Posterior cingulate gyrus (tissue), 11 donors: ENCODE data around the gene POLR2F.

ENCODE experiments used
- DNase-seq, 10 donors: peaks; one replicate each; pipeline versions ENCODE4 v3.0.0 to v3.0.0-alpha.2; 2020 to 2021; ENCODE audit warnings: mixed read lengths in 3 of 10
- intact Hi-C: fragments of 100-400 bp; cut with DNase I; formaldehyde crosslinking; loops from one replicate; pipeline ENCODE4 v1.15.1; 2023

POLR2F gene

DNA sequence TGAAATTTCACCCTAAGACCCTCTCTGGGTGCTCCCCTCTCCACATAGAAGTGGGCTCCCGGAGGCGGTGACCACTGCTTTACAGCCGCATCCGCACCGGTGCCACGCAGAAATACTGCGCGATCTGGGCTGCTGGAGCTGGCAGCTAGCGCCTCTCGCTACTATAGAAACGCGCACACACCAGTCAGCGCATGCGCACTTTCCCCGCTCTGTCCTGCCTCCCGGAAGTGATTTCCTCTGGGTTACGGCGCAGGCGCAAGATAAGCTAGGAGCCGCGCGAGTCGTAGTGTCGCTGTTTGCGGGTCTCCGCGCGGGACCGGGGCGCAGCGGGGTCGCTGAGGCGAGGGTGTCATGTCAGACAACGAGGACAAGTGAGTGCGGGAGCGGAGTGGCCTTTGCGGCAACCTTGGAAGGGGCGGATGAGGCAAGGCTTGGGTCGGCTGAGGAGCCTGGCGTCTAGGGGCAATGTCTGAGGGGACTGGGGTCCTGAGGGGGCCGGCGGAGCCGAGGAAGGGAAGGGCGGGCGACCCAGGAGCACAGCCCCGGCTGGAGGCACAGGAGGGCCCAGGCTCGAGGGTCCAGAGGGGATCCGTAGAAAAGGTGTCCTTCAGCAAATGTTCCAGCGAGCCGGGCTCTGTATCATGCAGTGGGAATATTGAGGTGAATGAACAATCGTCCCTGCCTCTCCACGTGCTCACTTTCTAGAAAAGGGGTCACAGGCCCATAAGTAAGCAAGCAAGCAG lies at the start of gene POLR2F, which contains the start of gene C22orf23:
Gene POLR2F (plus strand): TSS at position 263 of the 743 bp plus-strand sequence. CDS start 89 bp downstream, at position 352.
Gene C22orf23 (minus strand): TSS at position 165 of the 743 bp plus-strand sequence. CDS start 452 bp downstream, outside the sequence.
- DNase-seq, result peak; percentile 86 to 98 (median 93)
- intact Hi-C loops, result loop anchor here (10.0 kb wide), 1 partner anchor 49 kb away; the partner anchor contains the start of gene MICALL1

DNA sequence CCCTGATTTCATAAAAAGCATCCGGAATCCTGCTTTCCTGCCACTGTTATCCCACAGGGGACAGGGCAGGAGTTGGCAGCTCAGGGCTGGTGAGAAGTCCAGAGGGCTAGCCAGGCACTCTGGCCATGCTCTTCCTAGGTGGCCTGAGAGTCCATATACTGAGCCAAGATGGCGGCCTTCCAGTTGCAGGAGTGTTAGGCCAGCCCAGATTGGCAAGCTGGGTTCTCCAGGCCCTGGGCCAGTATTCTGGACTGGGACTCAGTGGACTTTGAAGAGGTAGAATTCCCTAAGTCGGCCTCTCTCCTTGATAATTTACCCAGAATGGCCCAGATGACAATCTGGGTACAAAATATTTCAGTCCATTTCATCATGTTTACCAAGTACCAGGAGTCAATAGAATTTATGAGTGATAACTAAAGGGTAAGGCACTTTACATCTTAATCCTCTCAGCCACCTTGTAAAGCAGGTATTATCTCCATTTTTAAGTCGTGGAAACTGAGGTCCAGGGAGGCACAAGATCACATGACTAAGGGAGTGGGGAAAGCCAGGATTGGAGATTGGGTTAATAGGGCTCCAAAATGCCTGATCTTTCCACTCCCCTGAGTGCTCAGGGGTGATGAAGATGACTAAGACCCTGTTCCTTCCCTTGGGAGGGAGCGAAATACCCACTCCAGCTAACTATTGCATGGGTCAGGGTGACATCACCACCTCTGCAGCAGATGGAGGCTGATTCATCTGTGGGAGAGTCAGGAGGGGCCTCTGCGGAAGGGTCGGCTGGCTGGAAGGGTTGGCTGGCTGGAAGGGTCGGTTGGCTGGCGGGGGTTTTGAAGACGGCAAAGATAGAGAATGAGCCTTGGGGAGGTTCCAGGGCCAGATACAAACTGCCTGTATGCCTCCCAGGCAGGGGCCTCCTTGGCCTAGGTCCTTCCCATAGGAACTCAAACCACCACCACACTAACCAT lies 48.6 kb upstream of the POLR2F start:
- DNase-seq, result peak in 4 of 10 donors; percentile 25 to 53 (median 46)
- intact Hi-C loops, result loop anchor here (10.0 kb wide), 1 partner anchor 50 kb away; the partner anchor contains the start of genes C22orf23 and POLR2F

DNA sequence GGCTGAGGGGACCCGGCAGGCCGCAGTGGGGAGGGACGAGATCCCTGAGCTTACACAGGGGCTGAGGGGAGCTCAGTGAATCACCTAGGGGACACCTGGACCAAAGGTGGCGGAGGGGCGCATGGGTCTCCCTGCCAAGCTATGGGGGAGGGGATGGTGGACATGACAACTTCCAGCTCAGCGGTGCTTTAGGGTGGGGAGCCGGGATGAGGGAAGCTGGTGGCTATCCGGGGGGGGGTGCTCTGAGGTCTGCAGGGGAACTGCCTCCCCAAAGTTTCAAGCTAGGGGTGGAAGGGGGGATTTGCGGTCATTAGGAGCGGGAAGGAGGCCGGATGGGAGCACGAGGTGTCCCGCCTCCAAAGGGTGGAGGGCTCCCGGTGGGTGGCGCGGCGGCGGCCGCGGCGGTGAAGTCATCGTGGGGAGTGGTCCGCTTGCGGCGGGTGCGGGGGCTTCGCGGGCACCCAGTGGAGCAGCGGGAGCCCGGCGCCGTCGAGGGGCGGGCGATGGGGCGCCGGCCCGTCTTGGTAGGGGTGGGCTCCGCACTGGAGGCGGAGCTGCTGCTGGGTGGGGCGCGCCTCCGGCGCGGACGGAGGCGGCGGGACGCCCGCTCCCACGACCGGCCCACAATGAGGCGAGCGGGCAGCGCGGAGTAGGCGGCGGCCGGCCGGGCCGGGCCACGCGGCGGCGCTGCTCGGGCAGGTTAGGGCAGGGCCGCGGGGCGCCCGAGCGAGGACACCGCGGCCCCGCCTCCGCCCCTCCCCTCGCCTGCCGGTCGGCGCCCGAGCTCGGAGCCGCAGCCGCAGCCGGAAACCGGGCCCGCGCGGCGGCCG lies 47.8 kb upstream of the POLR2F start, which contains the start of gene MICALL1:
Gene MICALL1 (plus strand): TSS at position 764 of the 830 bp plus-strand sequence. CDS start 126 bp downstream, outside the sequence.
- intact Hi-C loops, result loop anchor here (10.0 kb wide), 1 partner anchor 49 kb away; the partner anchor contains the start of genes C22orf23 and POLR2F
- peak in 6 of 10 donors; percentile 21 to 92 (median 60) for DNase-seq

DNA sequence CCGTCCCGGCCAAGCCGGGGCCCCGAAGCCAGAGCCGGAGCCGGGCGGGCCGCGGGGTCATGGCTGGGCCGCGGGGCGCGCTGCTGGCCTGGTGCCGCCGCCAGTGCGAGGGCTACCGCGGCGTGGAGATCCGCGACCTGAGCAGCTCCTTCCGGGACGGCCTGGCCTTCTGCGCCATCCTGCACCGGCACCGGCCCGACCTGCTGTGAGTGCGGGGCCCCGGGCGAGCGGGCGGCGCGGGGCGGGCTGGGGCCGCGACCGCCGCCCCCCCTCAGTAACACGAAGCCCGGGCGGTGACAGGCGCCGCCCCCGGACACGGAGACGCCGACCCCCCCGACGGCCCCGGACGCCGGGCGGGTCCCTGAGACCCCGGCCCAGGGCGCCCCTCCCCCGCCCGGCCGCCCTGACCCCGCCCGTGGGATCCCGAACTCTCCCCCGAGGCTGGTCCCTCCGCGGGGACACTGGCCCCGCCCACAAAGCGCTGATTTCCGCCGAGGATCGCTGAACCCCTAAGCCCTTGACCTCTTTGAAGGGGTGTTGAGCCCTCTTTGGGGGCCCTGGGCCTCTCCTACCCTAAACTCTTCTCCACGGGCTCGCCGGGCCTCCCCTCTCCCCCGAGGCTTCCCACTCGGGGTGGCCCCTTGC lies 47.0 kb upstream of the POLR2F start:
- intact Hi-C loops, result loop anchor here (10.0 kb wide), 1 partner anchor 48 kb away; the partner anchor contains the start of genes C22orf23 and POLR2F
- DNase-seq, result peak in 1 of 10 donors; percentile 38

DNA sequence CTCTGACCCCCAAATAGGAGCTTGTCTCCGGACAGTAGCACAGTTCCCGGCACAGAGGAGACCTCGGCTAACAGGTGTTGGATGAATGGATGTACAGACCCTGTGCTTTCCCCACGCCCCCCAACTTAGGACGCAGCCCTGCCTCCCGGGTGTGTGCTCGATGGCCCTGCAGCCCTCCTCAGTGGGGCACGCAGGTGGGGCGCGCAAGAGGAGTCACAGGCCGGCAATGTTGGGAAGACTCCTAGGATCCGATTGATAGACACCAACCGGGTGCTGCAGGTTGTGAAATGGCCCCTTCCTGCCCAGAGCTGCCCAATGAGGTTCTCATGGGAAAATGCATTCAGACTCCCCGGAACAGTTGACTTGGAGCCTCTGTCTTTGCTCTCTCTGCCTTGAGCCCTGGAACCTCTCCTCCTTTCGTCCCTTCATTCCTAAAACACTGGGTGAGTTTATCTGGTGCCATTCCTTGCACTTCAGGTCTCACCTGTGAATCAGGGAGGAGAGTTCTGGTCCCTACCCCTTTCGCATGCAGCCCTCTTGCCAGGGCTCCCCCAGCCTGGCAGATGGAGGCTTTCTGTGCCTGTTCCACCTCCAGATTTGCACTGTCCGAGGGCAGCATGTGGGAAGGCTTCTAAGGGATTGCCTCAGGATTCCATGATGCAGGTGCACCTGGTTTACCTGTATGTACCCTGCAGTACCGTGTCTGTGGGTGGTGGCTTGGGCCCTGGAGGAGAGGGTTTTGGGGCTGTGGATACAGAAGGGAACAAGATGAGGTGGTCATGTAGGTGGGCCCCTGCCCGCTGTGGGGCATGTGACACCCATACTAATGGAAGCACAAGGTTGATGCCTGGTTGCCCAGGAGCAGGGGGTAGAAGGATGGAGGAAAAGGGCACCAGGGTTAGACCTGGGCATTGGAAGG lies 46.2 kb upstream of the POLR2F start:
- intact Hi-C loops, result loop anchor here (10.0 kb wide), 1 partner anchor 48 kb away; the partner anchor contains the start of genes C22orf23 and POLR2F
- no peak for DNase-seq

DNA sequence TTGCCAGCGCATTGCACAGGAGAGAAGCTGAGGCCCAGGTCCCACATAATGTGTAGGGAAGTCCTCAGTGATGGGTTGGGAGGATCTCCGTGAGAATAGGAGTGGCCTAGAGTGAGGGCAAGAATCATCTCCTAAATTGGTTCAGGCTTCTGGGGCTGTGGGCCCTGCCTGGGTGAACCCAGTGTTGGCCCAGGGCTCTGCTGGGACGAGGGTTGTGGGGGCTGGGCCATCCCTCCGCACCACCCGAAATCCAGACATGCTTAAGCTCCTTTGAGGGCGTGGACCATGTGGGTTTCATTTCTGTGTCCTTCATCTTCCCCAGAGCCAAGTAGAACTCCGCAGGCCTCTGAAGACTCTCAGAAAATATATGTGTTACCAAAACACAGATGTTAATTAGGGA lies 43.7 kb upstream of the POLR2F start:
- peak in 1 of 10 donors; percentile 58 for DNase-seq

DNA sequence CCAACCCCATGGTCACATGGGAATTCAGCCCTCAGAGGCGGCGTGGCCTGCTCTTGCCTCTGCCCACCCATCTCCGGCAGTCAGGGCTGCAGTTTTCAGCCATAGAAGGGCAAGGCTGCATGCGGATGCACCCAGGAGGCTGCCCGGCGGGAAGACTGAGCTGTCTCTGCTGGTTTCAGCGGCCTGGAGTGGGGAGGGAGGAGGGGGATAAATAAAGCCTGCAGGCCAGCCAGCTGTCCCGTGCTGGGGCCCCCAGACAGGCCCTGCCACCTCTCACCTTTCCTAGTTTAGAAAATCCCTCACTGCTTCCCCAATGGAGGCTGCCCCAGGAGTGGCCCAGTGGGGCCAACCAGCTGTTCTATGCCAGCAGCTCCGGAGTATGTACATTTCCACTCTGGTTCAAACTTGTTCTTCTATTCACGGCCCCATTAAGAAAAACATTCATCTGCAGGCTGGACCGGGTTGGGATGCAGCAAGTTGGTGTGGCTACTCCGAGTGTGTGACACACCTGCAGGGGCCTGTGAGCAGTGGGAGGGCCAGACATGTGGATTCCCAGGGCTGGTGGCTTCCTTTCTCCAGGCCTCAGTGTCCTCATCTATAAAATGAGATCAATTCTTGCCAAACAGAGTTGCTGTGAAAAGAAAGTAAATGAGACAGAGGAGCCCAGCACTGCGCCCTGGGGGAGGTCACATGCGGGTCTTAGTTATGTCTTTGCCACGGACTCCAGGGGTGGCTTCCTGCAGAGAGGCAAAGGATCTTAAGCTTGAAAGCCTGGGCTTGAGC lies 42.4 kb upstream of the POLR2F start:
- intact Hi-C loops, result no loop called here

More for the DNA sequence above, 43.7 kb upstream of the POLR2F start:
- intact Hi-C loops, result loop anchor here (10.0 kb wide), 1 partner anchor 45 kb away; the partner anchor contains the start of genes C22orf23 and POLR2F

DNA sequence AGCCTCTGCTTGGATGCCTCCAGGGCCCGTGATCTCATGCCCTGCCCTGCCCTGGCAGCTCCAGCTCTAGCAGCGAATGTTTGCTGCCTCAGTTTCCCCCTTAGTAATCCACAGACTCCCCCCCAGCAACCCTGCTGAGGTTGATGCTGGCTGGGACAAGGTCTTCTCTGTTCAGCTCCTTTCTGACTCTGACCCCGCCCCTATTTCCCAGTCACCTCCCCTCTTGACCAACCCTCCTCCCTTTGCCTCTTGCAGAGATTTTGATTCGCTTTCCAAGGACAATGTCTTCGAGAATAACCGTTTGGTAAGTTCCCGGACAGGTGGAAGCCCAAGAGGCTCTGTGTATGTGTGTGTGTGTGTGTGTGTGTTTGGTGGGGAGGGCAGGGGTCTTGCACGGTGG lies 41.8 kb upstream of the POLR2F start:
- DNase-seq, result peak in 1 of 10 donors; percentile 48
- intact Hi-C loops, result no loop called here

More for the DNA sequence above, 42.4 kb upstream of the POLR2F start:
- peak in 2 of 10 donors; percentile 46 to 74 for DNase-seq

DNA sequence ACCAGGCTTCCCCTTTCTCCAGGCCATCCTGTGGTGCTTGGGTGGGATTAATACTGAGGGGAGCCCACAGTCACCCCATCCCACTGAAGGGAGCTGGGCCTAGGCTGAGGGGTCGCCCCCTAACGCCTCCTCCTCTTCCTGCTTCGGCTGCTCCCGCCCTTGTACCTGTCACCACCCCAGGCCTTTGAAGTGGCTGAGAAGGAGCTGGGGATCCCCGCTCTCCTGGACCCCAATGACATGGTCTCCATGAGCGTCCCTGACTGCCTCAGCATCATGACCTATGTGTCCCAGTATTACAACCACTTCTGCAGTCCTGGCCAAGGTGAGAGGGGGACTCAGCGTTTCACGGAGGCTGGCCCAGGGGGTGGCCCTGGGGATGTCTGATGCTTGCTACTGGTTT lies 41.3 kb upstream of the POLR2F start:
- intact Hi-C loops, result no loop called here
- DNase-seq, result peak in 1 of 10 donors; percentile 51

DNA sequence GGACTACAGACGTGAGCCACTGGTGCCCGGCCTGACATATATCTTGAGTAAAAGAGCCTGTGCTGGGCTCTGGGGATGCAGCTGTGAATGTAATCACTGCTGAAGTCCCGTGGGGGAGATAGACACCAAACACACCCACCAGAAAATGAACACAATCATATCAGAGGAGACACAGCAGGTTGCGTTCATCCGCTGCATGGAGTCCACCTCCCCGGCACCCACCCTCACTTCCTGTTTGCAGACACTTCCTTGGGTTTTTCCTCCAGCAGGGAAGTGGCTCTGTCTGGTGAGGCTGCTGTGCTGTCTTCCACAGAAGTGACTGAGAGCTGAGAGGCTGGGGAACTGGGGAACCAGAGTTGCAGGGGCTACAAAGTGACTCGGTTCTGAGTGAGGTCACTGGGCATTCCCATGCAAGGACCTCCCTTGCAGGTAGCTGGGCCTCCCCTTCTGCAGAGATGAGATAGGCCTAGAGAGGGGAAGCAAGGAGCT lies 40.2 kb upstream of the POLR2F start:
- intact Hi-C loops, result no loop called here
- peak in 1 of 10 donors; percentile 51 for DNase-seq

DNA sequence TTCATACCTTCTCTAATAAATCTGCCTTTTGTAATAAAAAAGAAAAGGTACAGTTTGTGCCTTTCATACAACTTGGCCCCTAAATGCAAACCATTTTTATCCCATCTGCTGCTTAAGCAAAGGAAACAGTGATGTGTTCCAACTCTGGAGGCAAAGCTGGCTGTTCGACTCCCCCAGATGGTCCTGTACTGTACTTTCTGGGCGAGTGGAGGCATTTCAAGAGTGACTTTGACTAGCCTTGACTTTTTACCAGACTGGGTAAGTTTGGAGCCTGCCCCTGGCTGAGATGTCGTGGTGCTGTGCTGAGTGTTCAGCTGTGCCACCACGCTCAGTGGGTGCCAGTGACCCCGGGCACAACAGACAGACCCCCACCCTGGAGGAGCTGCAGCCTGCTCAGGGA lies 37.2 kb upstream of the POLR2F start:
- DNase-seq, result peak in 1 of 10 donors; percentile 59
- intact Hi-C loops, result no loop called here

DNA sequence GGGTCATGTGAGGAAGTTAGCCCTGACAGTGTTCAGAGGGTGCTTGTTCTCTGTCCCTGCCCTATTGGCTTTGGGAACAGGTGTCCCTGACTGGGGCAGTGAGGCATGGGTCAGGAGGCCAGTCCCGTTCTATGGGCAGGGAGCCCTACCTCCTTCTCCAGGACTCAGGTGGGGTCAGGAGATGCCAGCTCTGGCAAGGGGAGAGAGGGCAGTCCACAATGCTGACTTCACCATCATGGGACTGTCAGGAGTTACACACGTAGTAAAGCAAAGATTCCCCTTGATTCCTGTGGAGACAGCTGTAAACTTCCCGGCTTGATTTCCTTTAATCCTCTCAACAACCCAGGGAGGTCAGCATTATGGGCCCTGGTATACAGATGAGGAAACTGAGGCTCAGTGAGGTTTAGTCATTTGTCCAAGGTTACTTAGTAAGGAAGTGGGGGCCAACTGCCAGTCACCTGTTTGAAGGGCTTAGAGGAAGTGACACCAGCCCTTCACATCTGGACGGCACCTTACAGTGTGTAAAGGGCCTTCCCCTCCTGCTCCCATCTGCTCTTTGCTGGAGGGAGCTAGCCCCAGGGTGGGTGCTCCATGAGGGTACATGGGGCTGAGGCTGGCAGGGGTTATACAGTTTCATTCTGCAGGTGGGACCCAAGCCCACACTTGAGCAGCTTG lies 35.5 kb upstream of the POLR2F start:
- intact Hi-C loops, result no loop called here
- peak in 1 of 10 donors; percentile 58 for DNase-seq

DNA sequence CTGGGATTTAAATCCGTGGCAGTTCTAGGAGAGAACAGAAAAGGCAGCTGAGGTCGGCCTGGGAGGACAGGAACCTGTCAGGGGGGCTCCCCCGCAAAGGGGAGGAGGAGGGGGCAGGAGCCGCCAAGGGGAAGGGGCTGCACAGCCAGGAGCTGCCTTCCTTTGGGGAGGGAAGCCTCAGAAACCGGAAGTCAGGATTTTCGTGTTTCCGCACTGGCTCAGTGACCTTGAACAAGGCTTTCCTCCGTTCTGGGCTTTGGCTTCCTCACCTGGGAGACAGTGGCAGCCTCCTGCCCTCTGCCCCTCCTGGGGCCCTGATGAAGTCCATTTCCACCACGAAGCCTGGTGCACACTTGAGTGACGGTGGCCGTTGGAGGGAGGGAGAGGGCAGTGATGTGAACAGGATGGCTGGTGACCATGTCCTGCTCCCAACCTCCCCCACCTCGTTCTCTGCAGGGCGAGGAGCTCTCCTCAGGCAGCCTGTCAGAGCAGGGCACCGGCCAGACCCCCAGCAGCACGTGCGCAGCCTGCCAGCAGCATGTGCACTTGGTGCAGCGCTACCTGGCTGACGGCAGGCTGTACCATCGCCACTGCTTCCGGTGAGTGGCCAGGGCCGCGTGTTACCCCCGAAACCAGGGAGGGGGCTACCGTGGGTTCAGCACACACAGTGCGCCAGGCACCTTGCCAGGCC lies 34.8 kb upstream of the POLR2F start:
- DNase-seq, result peak in 1 of 10 donors; percentile 58
- intact Hi-C loops, result no loop called here

DNA sequence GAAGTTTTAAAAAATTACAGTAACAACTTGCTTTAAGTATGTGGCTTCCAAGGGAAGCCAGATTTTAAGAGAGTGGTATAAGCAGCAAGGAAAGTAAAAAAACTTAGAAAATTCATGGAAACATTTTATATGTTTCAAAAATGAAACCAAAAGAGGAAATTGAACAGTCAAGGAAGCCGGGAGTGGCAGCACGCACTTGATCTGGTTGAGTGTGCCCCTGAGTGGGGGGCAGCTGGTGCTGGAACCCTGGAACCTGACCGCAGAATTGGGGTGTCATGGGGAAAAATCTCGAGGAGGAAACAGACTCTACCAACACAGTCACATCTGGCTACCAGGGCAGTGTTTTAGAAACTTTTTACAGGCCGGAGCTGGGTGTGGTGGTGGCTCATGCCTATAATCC lies 33.4 kb upstream of the POLR2F start:
- intact Hi-C loops, result no loop called here

DNA sequence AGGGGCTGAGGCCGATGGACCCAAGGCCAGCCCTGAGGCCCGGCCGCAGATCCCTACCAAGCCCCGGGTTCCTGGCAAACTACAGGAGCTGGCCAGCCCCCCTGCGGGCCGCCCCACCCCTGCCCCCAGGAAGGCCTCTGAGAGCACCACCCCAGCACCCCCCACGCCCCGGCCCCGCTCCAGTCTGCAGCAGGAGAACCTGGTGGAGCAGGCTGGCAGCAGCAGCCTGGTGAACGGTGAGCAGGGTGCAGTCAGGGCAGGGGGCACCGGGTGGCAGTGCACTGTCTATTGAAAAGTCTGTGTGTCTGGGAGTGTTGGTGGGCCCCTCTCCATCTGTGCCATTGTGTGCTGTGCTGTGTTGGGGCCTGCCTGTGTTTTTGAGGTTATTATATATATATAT lies 31.3 kb upstream of the POLR2F start:
- no peak for DNase-seq

More for the DNA sequence above, 33.4 kb upstream of the POLR2F start:
- DNase-seq, result no peak

DNA sequence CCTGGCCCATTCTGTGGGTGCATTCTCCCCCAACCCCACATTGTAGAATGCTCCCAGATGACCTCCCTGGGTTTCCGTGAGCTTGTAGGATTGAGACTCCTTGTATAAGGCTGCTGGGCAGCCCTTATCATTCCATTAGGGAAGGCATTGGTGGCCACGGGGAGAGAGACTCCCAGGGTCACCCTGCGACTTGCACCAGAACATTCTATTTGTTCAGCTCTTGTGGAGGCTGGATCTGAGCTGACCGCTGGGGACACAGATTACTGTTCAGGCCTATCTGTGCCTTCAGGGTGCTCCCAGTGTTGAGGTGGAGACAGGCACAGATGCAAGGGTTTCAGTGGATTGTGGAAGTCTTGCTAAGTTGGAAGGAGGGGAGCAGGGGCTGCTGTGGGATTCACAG lies 29.6 kb upstream of the POLR2F start:
- no peak for DNase-seq
- intact Hi-C loops, result no loop called here

More for the DNA sequence above, 31.3 kb upstream of the POLR2F start:
- intact Hi-C loops, result no loop called here
